Stimulated activated CD4-positive, alpha-beta T cell treated with anti-CD3 and anti-CD28 coated beads, TNF-alpha, amount 100 ng/mL, for 4 hours (primary cell): ENCODE data around the gene ZNF273.
"Not testable (repeated sequence)": the region's sequence is repeated elsewhere in the genome, so short reads cannot be mapped to it uniquely, and the experiment has no call there.

Experiments
- DNase-seq, 3 experiments: peaks; one replicate each; pipeline ENCODE4 v3.0.0-alpha.2; 2020; ENCODE audit warnings: low read depth in 3 of 3

The ZNF273 gene

GRCh38 chr7:64944667-64945502, 41.8 kb downstream of the ZNF273 start:
- DNase-seq, result not testable (repeated sequence)

DNA sequence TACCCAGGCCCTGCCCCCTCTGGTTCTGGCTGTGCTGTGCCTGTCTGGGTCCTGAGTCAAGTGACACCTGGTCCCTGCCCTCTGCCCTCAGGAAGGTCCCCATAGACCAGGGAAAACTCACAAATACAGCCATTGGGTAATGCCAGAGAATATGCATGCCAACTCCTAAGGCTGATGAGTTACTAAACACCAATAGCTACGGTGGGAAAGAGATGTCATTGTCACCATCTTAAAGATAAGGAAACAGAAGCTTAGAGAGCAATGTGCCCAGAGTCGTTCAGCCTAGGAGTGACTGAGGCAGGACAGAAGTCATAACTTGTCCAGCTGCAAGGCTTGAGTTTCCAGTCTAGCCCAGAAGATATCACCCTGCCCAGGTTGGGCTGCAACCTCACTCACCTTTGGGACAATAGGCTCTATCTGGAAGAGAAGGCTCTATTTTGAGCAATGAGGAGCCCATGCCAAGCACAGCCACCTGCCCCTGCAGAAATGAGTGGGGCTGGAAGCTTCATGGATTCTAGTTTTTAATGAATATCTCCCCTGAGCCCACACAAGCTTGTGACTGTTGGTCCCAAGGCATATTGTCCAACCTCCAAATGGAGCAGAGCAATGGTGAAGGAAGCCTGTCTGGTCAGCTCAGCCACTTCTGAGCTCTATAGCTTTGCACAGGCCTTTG, 42.6 kb downstream of the ZNF273 start:
- DNase-seq, result no peak

DNA sequence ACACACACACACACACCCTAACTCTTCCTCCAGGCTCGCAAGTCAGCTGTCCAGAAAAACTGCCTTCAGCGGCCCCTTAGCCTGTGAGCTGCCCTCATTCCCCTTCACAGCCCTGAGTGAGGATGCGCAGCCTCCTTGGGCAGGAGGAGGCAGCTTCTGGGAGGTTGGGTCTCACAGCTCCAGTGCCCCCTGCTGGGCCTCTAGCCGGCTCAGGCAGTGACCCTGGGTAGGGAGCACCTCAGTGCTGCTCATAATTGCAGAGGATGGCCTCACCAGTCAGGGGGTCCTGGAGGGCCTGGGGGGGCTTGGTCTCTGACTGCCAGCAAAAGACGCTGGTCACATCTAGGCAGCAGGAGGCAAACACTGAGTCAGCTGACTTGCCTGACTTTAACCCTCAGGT, 43.7 kb downstream of the ZNF273 start:
- DNase-seq, result no peak

DNA sequence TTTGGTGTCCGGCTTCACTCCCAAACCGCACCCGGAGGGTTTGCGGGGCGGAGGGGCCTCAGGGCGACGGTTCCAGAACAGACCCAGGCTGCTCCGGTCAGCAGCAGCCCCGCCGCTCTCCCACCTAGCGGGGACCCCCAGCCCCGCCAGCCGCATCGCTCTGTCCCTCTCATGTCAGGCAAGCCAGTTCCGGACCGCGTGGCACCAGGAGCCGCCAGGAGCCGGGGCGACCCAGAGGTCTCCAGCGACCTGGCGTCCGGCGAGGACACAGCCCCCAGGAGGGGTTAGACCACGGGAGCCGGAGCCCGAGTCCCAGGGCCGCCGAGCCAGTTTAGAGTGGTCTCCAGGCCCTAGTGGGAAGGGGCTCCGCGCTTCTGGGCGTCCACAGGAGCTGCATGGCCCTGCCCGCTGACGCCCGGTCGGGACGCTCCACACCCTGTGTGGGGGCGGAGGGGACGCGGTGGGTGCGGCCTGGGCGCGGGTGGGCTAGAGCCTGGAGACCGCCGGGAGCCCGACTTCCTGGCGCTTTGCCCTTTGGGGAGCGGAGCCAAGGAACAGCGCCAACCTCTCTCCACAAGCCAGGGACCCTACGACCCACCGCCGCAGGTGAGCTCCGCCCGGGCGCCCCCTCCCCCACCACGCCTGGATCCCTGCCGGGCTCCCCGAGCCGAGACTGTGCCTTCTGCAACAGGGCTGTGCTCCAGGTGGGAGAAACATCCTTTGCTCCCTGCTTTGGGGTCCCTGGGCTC, 44.4 kb downstream of the ZNF273 start:
- no peak for DNase-seq

DNA sequence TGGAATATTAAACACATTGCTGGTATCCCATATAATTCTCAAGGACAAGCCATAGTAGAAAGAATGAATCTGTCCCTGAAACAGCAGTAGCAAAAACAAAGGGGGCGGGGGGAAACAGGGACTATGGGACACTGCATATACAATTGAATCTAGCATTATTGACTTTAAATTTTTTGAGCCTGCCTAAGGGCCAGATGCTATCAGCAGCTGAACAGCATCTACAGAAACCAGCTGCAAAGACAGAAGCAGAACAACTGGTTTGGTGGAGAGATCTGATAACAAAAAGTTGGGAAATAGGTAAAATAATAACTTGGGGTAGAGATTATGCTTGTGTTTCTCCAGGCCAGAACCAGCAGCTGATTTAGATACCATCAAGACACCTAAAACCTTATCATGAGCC, 45.7 kb downstream of the ZNF273 start:
- not testable (repeated sequence) for DNase-seq

GRCh38 chr7:64950673-64951072, 47.6 kb downstream of the ZNF273 start:
- DNase-seq, result not testable (repeated sequence)

- DNase-seq, result no peak
These were observed 48.3 kb downstream of the ZNF273 start for GRCh38 chr7:64951250-64951848.

DNA sequence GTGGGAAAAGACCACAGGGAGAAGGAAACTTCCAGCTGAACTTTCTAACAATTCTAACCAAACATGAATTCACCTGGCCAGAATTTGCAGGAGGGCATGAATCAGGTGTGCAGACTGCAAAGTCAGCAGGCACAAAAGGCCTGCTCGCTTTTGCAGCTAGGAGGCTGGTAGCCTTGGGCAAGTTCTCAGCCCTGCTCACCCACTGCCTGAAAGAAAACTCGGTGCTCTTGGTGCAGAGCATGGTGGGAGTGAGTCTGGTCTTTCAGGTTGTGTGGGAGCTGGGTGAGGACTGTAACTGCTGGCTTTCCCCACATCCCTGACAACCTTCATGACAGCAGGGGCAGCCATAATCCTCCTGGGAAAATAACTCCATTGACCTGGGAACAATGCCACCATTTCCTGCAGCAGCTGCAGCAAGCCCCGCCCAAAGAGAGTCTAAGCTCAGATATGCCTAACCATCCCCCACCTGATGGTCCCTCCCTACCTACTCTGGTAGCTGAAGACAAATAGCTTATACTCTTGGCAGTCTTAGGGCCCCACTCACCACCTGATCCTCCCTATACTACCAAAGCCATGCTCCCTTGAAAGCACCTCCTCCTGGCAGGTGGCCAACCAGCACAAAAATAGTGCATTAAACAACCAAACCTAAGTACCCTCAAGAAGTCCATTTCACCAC, 56.1 kb downstream of the ZNF273 start:
- no peak for DNase-seq

DNA sequence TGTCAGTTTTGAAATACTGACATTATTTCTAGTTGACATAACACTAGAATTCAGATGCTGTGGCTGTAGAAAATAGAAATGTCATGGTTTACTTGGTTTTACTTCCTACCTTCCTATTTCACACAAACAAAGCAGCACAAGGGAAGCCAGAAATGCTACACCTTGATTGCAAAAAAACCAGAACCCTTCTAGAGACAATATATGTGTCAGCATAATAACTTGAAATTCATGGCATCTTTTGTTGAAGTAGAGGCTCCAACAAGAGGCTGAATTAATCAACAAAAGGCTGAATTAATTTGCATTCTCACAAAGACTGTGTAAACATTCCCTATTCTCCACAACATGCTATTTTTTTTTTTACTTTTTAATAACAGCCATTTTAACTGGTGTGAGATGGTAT, 62.5 kb downstream of the ZNF273 start:
- no peak for DNase-seq

- no peak for DNase-seq
These were observed 75.6 kb downstream of the ZNF273 start for GRCh38 chr7:64978497-64979203.
